ENCODE data around the gene CLCN2.

- TF ChIP-seq PATZ1 (CRISPR knock-in tag; IDR thresholded peaks at IDR 0.05; ENCODE audit: borderline replicate concordance) (no peak), CREB5 (CRISPR knock-in tag; IDR thresholded peaks at IDR 0.05; ENCODE audit: low read depth) (no peak), ZFP30 (CRISPR knock-in tag; IDR thresholded peaks at IDR 0.05) (no peak)
Measured at GRCh38 chr3:184409331-184409926, 48.0 kb upstream of the CLCN2 start.
